GM19397 (cell line): ENCODE measurements around the gene TJP1.
"Not testable (repeated sequence)": the region's sequence is repeated elsewhere in the genome, so short reads cannot be mapped to it uniquely, and the experiment has no call there.

Experiments used
- ATAC-seq: cut with Tn5 transposase; IDR thresholded peaks from one replicate; pipeline ENCODE4 v1.9.1; 2021; ENCODE audit warnings: mild to moderate bottlenecking, moderate library complexity; ENCODE audit not compliant: unreplicated experiment

TJP1 gene

GRCh38 chr15:29756358-29757267, 65.7 kb downstream of the TJP1 start:
- ATAC-seq = no peak

GRCh38 chr15:29754009-29754408, 68.3 kb downstream of the TJP1 start:
- not testable (repeated sequence) for ATAC-seq

- no peak for ATAC-seq
Measured at GRCh38 chr15:29753506-29753905, 68.8 kb downstream of the TJP1 start.

GRCh38 chr15:29750754-29751153, 71.5 kb downstream of the TJP1 start:
- ATAC-seq = no peak

- ATAC-seq = no peak
Measured at GRCh38 chr15:29749365-29750086, 72.7 kb downstream of the TJP1 start.

GRCh38 chr15:29747837-29748417, 74.3 kb downstream of the TJP1 start:
- ATAC-seq = no peak

GRCh38 chr15:29743475-29743874, 78.8 kb downstream of the TJP1 start:
- no peak for ATAC-seq

GRCh38 chr15:29740692-29741311, 81.5 kb downstream of the TJP1 start:
- no peak for ATAC-seq

- no peak for ATAC-seq
Measured at GRCh38 chr15:29736744-29737020, 85.6 kb downstream of the TJP1 start.

- no peak for ATAC-seq
Measured at GRCh38 chr15:29736012-29736743, 86.1 kb downstream of the TJP1 start.

- no peak for ATAC-seq
Measured at GRCh38 chr15:29734917-29735572, 87.2 kb downstream of the TJP1 start.

- ATAC-seq = no peak
Measured at GRCh38 chr15:29731865-29732264, 90.4 kb downstream of the TJP1 start.

- ATAC-seq = not testable (repeated sequence)
Measured at GRCh38 chr15:29730471-29730870, 91.8 kb downstream of the TJP1 start.

GRCh38 chr15:29728418-29728817, 93.8 kb downstream of the TJP1 start:
- no peak for ATAC-seq

GRCh38 chr15:29727871-29728270, 94.4 kb downstream of the TJP1 start:
- no peak for ATAC-seq

- ATAC-seq = no peak
Measured at GRCh38 chr15:29726553-29726952, 95.7 kb downstream of the TJP1 start.

- ATAC-seq = no peak
Measured at GRCh38 chr15:29724026-29724425, 98.2 kb downstream of the TJP1 start.

GRCh38 chr15:29713784-29714183, 108.5 kb downstream of the TJP1 start:
- ATAC-seq = no peak

GRCh38 chr15:29712149-29712885, 110.0 kb downstream of the TJP1 start:
- no peak for ATAC-seq

GRCh38 chr15:29711531-29711930, 110.7 kb downstream of the TJP1 start:
- ATAC-seq = no peak
